K562 (cell line): ENCODE measurements around the gene PPP1R37.

Source experiments
- FOS ChIP-seq: IDR thresholded peaks from 3 replicates; pipeline ENCODE4 v1.6.1; 2011; ENCODE audit not compliant: insufficient read length; ENCODE audit errors: extremely low read depth
- GATA2 ChIP-seq: sonication (generic); formaldehyde crosslinking; IDR thresholded peaks from 2 replicates; pipeline ENCODE4 v1.4.0; 2020; ENCODE audit warnings: mild to moderate bottlenecking, missing genetic modification reagents
- KDM1A ChIP-seq, 2 experiments: fragments of 450-650 bp; IDR thresholded peaks; 2 replicates each; pipeline ENCODE4 v1.6.1; 2016; ENCODE audit warnings: mild to moderate bottlenecking in 2 of 2
- MXI1 ChIP-seq: IDR thresholded peaks from 2 replicates; pipeline ENCODE4 v1.6.1; 2011; ENCODE audit warnings: low read depth, mild to moderate bottlenecking, improper control_type of control experiment, low read length
- POLR2A ChIP-seq: fragments of 450-650 bp; conservative IDR thresholded peaks from 2 replicates; pipeline ENCODE4 v1.6.1; 2016
- POLR2AphosphoS5 ChIP-seq: IDR thresholded peaks from 2 replicates; pipeline ENCODE4 v1.6.1; 2011; ENCODE audit warnings: mild to moderate bottlenecking, low read depth, low read length, moderate library complexity; ENCODE audit not compliant: control insufficient read depth, insufficient read depth
- RFX5 ChIP-seq: IDR thresholded peaks from 2 replicates; pipeline ENCODE4 v1.6.1; 2011; ENCODE audit warnings: low read depth, mild to moderate bottlenecking, improper control_type of control experiment, low read length
- RNF2 ChIP-seq: sonication (generic); IDR thresholded peaks from 2 replicates; pipeline ENCODE4 v1.6.1; 2016
- SRF ChIP-seq, 2 experiments: fragments of 250-450, 450-650 bp in 1 of 2; sonication (Bioruptor Pico) in 1 of 2; sonication (generic) in 1 of 2; formaldehyde crosslinking; IDR thresholded peaks; 2 replicates each; pipeline versions ENCODE4 v1.5.0 to v1.5.1; 2020 to 2022; ENCODE audit warnings: mild to moderate bottlenecking in 1 of 2, missing genetic modification reagents in 1 of 2
- ZNF24 ChIP-seq: fragments of 450-650 bp; IDR thresholded peaks from 2 replicates; pipeline ENCODE4 v1.6.1; 2016
- TF ChIP-seq, protein P1 (sequence below): sonication (generic); formaldehyde crosslinking; IDR thresholded peaks from 2 replicates; pipeline ENCODE4 v1.8.1; 2022; ENCODE audit warnings: missing genetic modification reagents
- TF ChIP-seq, protein P2 (sequence below), 3 experiments: IDR thresholded peaks in 2 of 3; conservative IDR thresholded peaks in 1 of 3; 2 replicates each; pipeline ENCODE4 v1.5.1; 2011 to 2012; ENCODE audit warnings: low read length in 3 of 3, mild to moderate bottlenecking in 3 of 3, control low read depth in 2 of 3, improper control_type of control experiment in 1 of 3, inconsistent platforms in 1 of 3, low read depth in 1 of 3, mixed read lengths in 1 of 3, moderate library complexity in 1 of 3; ENCODE audit not compliant: insufficient read depth in 2 of 3
- TF ChIP-seq, protein P3 (sequence below): fragments of 450-650 bp; IDR thresholded peaks from 2 replicates; pipeline ENCODE4 v1.6.1; 2016; ENCODE audit warnings: borderline replicate concordance

DNA sequence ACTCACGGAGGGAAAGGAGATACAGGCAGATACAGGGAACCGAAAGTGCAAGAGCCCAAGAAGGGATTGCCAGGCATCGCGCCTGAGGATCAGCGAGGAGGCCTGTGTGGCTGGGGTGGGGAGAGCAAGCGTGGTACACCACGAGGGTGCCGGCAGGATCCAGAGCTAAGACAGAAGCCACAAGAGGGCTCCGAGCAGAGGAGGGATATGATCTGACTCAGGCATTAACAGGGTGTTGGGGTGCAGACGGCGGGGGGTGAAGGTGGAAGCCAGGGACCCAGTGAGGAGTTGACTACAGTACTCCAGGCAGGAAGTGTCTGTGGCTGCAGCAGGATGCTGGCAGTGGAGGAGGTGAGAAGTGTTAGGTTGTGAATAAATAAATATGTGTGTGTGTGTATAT, 5.4 kb upstream of the PPP1R37 start:
- TF ChIP-seq, protein P1, sequence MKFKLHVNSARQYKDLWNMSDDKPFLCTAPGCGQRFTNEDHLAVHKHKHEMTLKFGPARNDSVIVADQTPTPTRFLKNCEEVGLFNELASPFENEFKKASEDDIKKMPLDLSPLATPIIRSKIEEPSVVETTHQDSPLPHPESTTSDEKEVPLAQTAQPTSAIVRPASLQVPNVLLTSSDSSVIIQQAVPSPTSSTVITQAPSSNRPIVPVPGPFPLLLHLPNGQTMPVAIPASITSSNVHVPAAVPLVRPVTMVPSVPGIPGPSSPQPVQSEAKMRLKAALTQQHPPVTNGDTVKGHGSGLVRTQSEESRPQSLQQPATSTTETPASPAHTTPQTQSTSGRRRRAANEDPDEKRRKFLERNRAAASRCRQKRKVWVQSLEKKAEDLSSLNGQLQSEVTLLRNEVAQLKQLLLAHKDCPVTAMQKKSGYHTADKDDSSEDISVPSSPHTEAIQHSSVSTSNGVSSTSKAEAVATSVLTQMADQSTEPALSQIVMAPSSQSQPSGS (CRISPR knock-in tag) = no peak
- no peak for TF ChIP-seq FOS
- TF ChIP-seq, protein P2, sequence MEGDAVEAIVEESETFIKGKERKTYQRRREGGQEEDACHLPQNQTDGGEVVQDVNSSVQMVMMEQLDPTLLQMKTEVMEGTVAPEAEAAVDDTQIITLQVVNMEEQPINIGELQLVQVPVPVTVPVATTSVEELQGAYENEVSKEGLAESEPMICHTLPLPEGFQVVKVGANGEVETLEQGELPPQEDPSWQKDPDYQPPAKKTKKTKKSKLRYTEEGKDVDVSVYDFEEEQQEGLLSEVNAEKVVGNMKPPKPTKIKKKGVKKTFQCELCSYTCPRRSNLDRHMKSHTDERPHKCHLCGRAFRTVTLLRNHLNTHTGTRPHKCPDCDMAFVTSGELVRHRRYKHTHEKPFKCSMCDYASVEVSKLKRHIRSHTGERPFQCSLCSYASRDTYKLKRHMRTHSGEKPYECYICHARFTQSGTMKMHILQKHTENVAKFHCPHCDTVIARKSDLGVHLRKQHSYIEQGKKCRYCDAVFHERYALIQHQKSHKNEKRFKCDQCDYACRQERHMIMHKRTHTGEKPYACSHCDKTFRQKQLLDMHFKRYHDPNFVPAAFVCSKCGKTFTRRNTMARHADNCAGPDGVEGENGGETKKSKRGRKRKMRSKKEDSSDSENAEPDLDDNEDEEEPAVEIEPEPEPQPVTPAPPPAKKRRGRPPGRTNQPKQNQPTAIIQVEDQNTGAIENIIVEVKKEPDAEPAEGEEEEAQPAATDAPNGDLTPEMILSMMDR (IDR thresholded peaks at IDR 0.05 in 2 of 3, conservative IDR thresholded peaks at IDR 0.05 in 1 of 3; ENCODE audit: insufficient read depth in 2 of 3, low read depth in 1 of 3, low read length in 3 of 3) = no peak
- TF ChIP-seq MXI1 = no peak
- no peak for TF ChIP-seq GATA2
- TF ChIP-seq ZNF24 = no peak
- no peak for TF ChIP-seq RNF2
- no peak for TF ChIP-seq SRF (CRISPR knock-in tag; IDR thresholded peaks at IDR 0.05)
- no peak for TF ChIP-seq POLR2A
- TF ChIP-seq, protein P3, sequence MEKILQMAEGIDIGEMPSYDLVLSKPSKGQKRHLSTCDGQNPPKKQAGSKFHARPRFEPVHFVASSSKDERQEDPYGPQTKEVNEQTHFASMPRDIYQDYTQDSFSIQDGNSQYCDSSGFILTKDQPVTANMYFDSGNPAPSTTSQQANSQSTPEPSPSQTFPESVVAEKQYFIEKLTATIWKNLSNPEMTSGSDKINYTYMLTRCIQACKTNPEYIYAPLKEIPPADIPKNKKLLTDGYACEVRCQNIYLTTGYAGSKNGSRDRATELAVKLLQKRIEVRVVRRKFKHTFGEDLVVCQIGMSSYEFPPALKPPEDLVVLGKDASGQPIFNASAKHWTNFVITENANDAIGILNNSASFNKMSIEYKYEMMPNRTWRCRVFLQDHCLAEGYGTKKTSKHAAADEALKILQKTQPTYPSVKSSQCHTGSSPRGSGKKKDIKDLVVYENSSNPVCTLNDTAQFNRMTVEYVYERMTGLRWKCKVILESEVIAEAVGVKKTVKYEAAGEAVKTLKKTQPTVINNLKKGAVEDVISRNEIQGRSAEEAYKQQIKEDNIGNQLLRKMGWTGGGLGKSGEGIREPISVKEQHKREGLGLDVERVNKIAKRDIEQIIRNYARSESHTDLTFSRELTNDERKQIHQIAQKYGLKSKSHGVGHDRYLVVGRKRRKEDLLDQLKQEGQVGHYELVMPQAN = no peak
- no peak for TF ChIP-seq RFX5
- TF ChIP-seq POLR2AphosphoS5 = no peak
- TF ChIP-seq KDM1A (IDR thresholded peaks at IDR 0.05) = no peak
